Stomach (tissue), 9 donors: ENCODE results near the gene NLK. TPM values are rescaled to one million over a fixed set of nuclear protein-coding genes. Genes with fewer than 3 reads are reported as not detected.

Experiments used
- DNase-seq, 2 donors: peaks; one replicate each; pipeline versions ENCODE4 v3.0.0 to v3.0.0-alpha.2; 2013 to 2019
- H3K27ac ChIP-seq, 5 donors: fragments of 200-600 bp in 4 of 5; sonication (generic) in 4 of 5; one replicate each; pipeline ENCODE4 v1.5.1; 2013 to 2019; ENCODE audit warnings: mild to moderate bottlenecking in 1 of 5, moderate library complexity in 1 of 5
- H3K27me3 ChIP-seq, 3 donors: fragments of 200-600 bp; sonication (generic); one replicate each; pipeline ENCODE4 v1.5.1; 2017 to 2019; ENCODE audit warnings: mixed run types in 1 of 3
- H3K36me3 ChIP-seq, 4 donors: fragments of 200-600 bp; sonication (generic); 1 replicate in 3 of 4; 2 replicates in 1 of 4; pipeline ENCODE4 v1.5.1; 2016 to 2019
- H3K4me1 ChIP-seq, 4 donors: fragments of 200-600 bp; sonication (generic); one replicate each; pipeline ENCODE4 v1.5.1; 2016 to 2019
- H3K4me3 ChIP-seq, 4 donors: fragments of 200-600 bp; sonication (generic) in 3 of 4; one replicate each; pipeline ENCODE4 v1.5.1; 2016 to 2019; ENCODE audit warnings: mild to moderate bottlenecking in 1 of 4
- H3K9me3 ChIP-seq, 4 donors: fragments of 200-600 bp; sonication (generic); one replicate each; pipeline ENCODE4 v1.5.1; 2016 to 2019
- CTCF ChIP-seq, 7 experiments: fragments of 450-650 bp in 4 of 7; fragments of 200-600 bp in 3 of 7; sonication (generic) in 3 of 7; IDR thresholded peaks; one replicate each; pipeline ENCODE4 v1.5.1; 2016 to 2019; ENCODE audit warnings: antibody characterized with exemption in 7 of 7, control low read depth in 2 of 7, mild to moderate bottlenecking in 1 of 7
- EP300 ChIP-seq: sonication (generic); formaldehyde crosslinking; IDR thresholded peaks from one replicate; pipeline ENCODE4 v1.6.1; 2017; ENCODE audit warnings: antibody characterized with exemption
- POLR2A ChIP-seq, 4 donors: fragments of 450-650 bp; IDR thresholded peaks; one replicate each; pipeline ENCODE4 v1.6.1; 2016; ENCODE audit warnings: antibody characterized with exemption in 4 of 4, control low read depth in 2 of 4, mild to moderate bottlenecking in 1 of 4, moderate library complexity in 1 of 4
- POLR2AphosphoS5 ChIP-seq, 3 donors: sonication (generic); formaldehyde crosslinking; IDR thresholded peaks; one replicate each; pipeline ENCODE4 v1.6.1; 2016; ENCODE audit warnings: antibody characterized with exemption in 3 of 3
- WGBS, 5 donors: extraction: QIAGEN DNeasy Blood & Tissue Kit in 3 of 5; methylation state at CpG; one replicate each; pipeline versions ENCODE4 v1.1.5 to v1.1.7; 2013 to 2018; 5-methylcytosine and 5-hydroxymethylcytosine counted together
- intact Hi-C: fragments of 100-400 bp; cut with DNase I; formaldehyde crosslinking; loops from one replicate; pipeline ENCODE4 v1.15.1; 2023; ENCODE audit warnings: low total_unique reads
- polyA plus RNA-seq, 3 donors: library from polyadenylated mRNA; stranded (reverse); fragments of 200-250 nt; gene quantifications; one replicate each; pipeline ENCODE4 v1.2.3, GENCODE V29; 2013
- total RNA-seq, 5 donors: library from RNA; depleted of rRNA; stranded (reverse); fragments of >200 nt; gene quantifications; one replicate each; pipeline versions ENCODE4 v1.1.0 to v1.2.3, GENCODE V29; 2014 to 2016
- donor health status: healthy with polysubstance abuse.
- donor health status: Bipolar disorder and iron deficiency.
- donor health status: healthy.

The NLK gene
- total and polyA plus RNA-seq, 8 donors: 4.3 to 169 (median 14.7) TPM

- intact Hi-C loops: no loop called here
- peaks cover 0 to 11% (median 0%) of the 10 kb centered on the region in 3 donors for H3K27me3 ChIP-seq
- 0 to 59% (median 46%) methylated on average over 1 of the region's 1 CpG for WGBS, 5 donors
- no peaks in the 10 kb centered on the region for H3K36me3 ChIP-seq
- H3K9me3 ChIP-seq: no peaks in the 10 kb centered on the region
- H3K27ac ChIP-seq: no peak overlapping the region
- TF ChIP-seq POLR2AphosphoS5 (IDR thresholded peaks at IDR 0.05) (no peak), POLR2A (IDR thresholded peaks at IDR 0.05) (no peak), EP300 (no peak), CTCF (IDR thresholded peaks at IDR 0.05) (no peak)
- H3K4me1 ChIP-seq: no peaks in the 10 kb centered on the region
- no peak overlapping the region for H3K4me3 ChIP-seq
- DNase-seq: no peak
Observed at GRCh38 chr17:27995554-27995953, 46.9 kb upstream of the NLK start.

GRCh38 chr17:27996202-27997043, 46.1 kb upstream of the NLK start:
- intact Hi-C loops: no loop called here
- 55 to 60% (median 56%) methylated on average over 12 of the region's 12 CpGs for WGBS, 5 donors
- no peak for TF ChIP-seq CTCF (IDR thresholded peaks at IDR 0.05)
- TF ChIP-seq POLR2AphosphoS5 (IDR thresholded peaks at IDR 0.05): no peak
- Histone ChIP-seq H3K27me3 (peaks cover 0 to 11% (median 0%) of the 10 kb centered on the region in 3 donors), H3K4me1 (no peaks in the 10 kb centered on the region), H3K36me3 (no peaks in the 10 kb centered on the region), H3K27ac (no peak overlapping the region), H3K4me3 (no peak overlapping the region), H3K9me3 (no peaks in the 10 kb centered on the region)
- no peak for DNase-seq

- intact Hi-C loops: no loop called here
- H3K36me3 ChIP-seq: no peaks in the 10 kb centered on the region
- no peaks in the 10 kb centered on the region for H3K4me1 ChIP-seq
- H3K4me3 ChIP-seq: no peak overlapping the region
- H3K27me3 ChIP-seq: peaks cover 0 to 11% (median 0%) of the 10 kb centered on the region in 3 donors
- no peak overlapping the region for H3K27ac ChIP-seq
- no peak for DNase-seq
- no peak for TF ChIP-seq POLR2A (IDR thresholded peaks at IDR 0.05)
- no peak for TF ChIP-seq POLR2AphosphoS5 (IDR thresholded peaks at IDR 0.05)
- TF ChIP-seq CTCF (IDR thresholded peaks at IDR 0.05): no peak
- no peak for TF ChIP-seq EP300
- no peaks in the 10 kb centered on the region for H3K9me3 ChIP-seq
Observed at GRCh38 chr17:27997044-27997401, 45.5 kb upstream of the NLK start.

- Histone ChIP-seq H3K4me3 (no peak overlapping the region), H3K4me1 (no peaks in the 10 kb centered on the region), H3K36me3 (no peaks in the 10 kb centered on the region), H3K27ac (no peak overlapping the region), H3K9me3 (no peaks in the 10 kb centered on the region), H3K27me3 (peaks cover 0 to 11% (median 0%) of the 10 kb centered on the region in 3 donors)
- DNase-seq: no peak
- 72 to 90% (median 82%) methylated on average over 3 of the region's 3 CpGs for WGBS, 5 donors
- intact Hi-C loops: no loop called here
- no peak for TF ChIP-seq POLR2AphosphoS5 (IDR thresholded peaks at IDR 0.05)
- TF ChIP-seq CTCF (IDR thresholded peaks at IDR 0.05): no peak
Observed at GRCh38 chr17:27997522-27997921, 45.0 kb upstream of the NLK start.
